Adrenal gland (tissue), 5 donors: Measurements from ENCODE around the gene TCEAL4.

Source experiments
- POLR2A ChIP-seq, 2 donors: fragments of 450-650 bp; IDR thresholded peaks; one replicate each; pipeline ENCODE4 v1.6.1; 2017; ENCODE audit warnings: antibody characterized with exemption in 2 of 2, mild to moderate bottlenecking in 2 of 2, moderate library complexity in 1 of 2
- TF ChIP-seq, protein P1 (sequence below), 6 experiments: fragments of 450-650 bp in 4 of 6; fragments of 200-600 bp in 2 of 6; sonication (generic) in 1 of 6; IDR thresholded peaks; 1 replicate in 5 of 6; 2 replicates in 1 of 6; pipeline versions ENCODE4 v1.5.1 to v1.8.0; 2016 to 2021; ENCODE audit warnings: antibody characterized with exemption in 6 of 6, mild to moderate bottlenecking in 2 of 6, moderate library complexity in 1 of 6
- donor health status: DM: no; HTN: no; CAD: no.

DNA sequence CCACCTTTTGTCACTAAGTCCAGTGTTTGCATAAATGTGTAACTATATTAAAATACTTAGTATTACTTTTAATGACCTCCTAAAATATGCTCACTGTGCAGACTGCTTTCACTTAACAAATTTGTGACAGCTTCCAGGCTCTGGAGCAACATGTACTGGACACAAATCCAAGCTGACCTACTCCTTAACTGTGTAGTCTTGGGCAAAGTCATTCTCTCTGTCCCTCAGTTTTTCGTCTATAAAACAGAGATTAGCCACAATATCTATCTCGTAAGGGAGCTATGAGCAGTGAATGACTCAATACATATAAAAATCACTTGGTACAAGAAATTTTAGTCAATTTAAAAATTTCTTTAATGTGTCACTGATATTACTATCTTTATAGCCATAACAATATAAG, 45.6 kb upstream of the TCEAL4 start:
- TF ChIP-seq, protein P1, sequence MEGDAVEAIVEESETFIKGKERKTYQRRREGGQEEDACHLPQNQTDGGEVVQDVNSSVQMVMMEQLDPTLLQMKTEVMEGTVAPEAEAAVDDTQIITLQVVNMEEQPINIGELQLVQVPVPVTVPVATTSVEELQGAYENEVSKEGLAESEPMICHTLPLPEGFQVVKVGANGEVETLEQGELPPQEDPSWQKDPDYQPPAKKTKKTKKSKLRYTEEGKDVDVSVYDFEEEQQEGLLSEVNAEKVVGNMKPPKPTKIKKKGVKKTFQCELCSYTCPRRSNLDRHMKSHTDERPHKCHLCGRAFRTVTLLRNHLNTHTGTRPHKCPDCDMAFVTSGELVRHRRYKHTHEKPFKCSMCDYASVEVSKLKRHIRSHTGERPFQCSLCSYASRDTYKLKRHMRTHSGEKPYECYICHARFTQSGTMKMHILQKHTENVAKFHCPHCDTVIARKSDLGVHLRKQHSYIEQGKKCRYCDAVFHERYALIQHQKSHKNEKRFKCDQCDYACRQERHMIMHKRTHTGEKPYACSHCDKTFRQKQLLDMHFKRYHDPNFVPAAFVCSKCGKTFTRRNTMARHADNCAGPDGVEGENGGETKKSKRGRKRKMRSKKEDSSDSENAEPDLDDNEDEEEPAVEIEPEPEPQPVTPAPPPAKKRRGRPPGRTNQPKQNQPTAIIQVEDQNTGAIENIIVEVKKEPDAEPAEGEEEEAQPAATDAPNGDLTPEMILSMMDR (IDR thresholded peaks at IDR 0.05), result no peak
- no peak for TF ChIP-seq POLR2A (IDR thresholded peaks at IDR 0.05)
